ENCODE results near the gene PDE7B.
"Not testable (repeated sequence)": the region's sequence is repeated elsewhere in the genome, so short reads cannot be mapped to it uniquely, and the experiment has no call there.

Gene PDE7B

GRCh38 chr6:136117081-136117480 lies 265.6 kb downstream of the PDE7B start:
- DNase-seq, result no peak

- no peak for DNase-seq
Observed at GRCh38 chr6:136118787-136119186, 267.3 kb downstream of the PDE7B start.

- DNase-seq, result no peak
Observed at GRCh38 chr6:136123468-136123867, 272.0 kb downstream of the PDE7B start.

GRCh38 chr6:136125585-136125984 lies 274.1 kb downstream of the PDE7B start:
- DNase-seq, result no peak

- no peak for DNase-seq
Observed at GRCh38 chr6:136127873-136128272, 276.4 kb downstream of the PDE7B start.

- DNase-seq, result no peak
Observed at GRCh38 chr6:136129365-136129764, 277.9 kb downstream of the PDE7B start.

GRCh38 chr6:136134268-136134667 lies 282.8 kb downstream of the PDE7B start:
- DNase-seq, result no peak

GRCh38 chr6:136134751-136135150 lies 283.2 kb downstream of the PDE7B start:
- no peak for DNase-seq

GRCh38 chr6:136136274-136136673 lies 284.8 kb downstream of the PDE7B start:
- no peak for DNase-seq

- DNase-seq, result no peak
Observed at GRCh38 chr6:136137008-136137692, 285.6 kb downstream of the PDE7B start.

GRCh38 chr6:136137739-136138402 lies 286.4 kb downstream of the PDE7B start:
- no peak for DNase-seq

- DNase-seq, result not testable (repeated sequence)
Observed at GRCh38 chr6:136139111-136139510, 287.6 kb downstream of the PDE7B start.

GRCh38 chr6:136144251-136145023 lies 292.9 kb downstream of the PDE7B start:
- no peak for DNase-seq

GRCh38 chr6:136146130-136146529 lies 294.6 kb downstream of the PDE7B start:
- no peak for DNase-seq

GRCh38 chr6:136147342-136147741 lies 295.8 kb downstream of the PDE7B start:
- DNase-seq, result no peak

GRCh38 chr6:136148051-136148450 lies 296.6 kb downstream of the PDE7B start:
- DNase-seq, result no peak

GRCh38 chr6:136148523-136148922 lies 297.0 kb downstream of the PDE7B start:
- no peak for DNase-seq

- no peak for DNase-seq
Observed at GRCh38 chr6:136149311-136149710, 297.8 kb downstream of the PDE7B start.

GRCh38 chr6:136150961-136151360 lies 299.5 kb downstream of the PDE7B start:
- DNase-seq, result no peak

GRCh38 chr6:136153707-136154375 lies 302.3 kb downstream of the PDE7B start:
- no peak for DNase-seq

- no peak for DNase-seq
Observed at GRCh38 chr6:136155191-136155590, 303.7 kb downstream of the PDE7B start.

GRCh38 chr6:136157743-136158142 lies 306.2 kb downstream of the PDE7B start:
- no peak for DNase-seq

GRCh38 chr6:136158387-136158821 lies 306.9 kb downstream of the PDE7B start:
- no peak for DNase-seq

Measured in activated gamma-delta T cell treated with Interleukin-2 at 50 U/mL for 16 hours (primary cell).